GM19025 (cell line): ENCODE data around the gene ISM2.
A peak's percentile ranks its signal among the peaks of the same experiment; 100 is the strongest.

Experiments
- ATAC-seq: cut with Tn5 transposase; IDR thresholded peaks from one replicate; pipeline ENCODE4 v1.9.1; 2021; ENCODE audit warnings: mild to moderate bottlenecking, low read depth, moderate library complexity; ENCODE audit not compliant: unreplicated experiment

Gene ISM2

GRCh38 chr14:77508876-77509275 is 10.3 kb upstream of the ISM2 start:
- ATAC-seq = no peak

GRCh38 chr14:77508249-77508648 is 9.6 kb upstream of the ISM2 start:
- no peak for ATAC-seq

- no peak for ATAC-seq
Observed at GRCh38 chr14:77507762-77508161, 9.1 kb upstream of the ISM2 start.

GRCh38 chr14:77505031-77505430 is 6.4 kb upstream of the ISM2 start:
- no peak for ATAC-seq

- no peak for ATAC-seq
Observed at GRCh38 chr14:77503138-77503537, 4.5 kb upstream of the ISM2 start.

GRCh38 chr14:77502109-77502782 is 3.6 kb upstream of the ISM2 start:
- no peak for ATAC-seq

- ATAC-seq = peak; percentile 8
Observed at GRCh38 chr14:77498984-77499527, 440 bp upstream of the ISM2 start.

- ATAC-seq = no peak
Observed at GRCh38 chr14:77495334-77495733, 3.3 kb downstream of the ISM2 start.

- no peak for ATAC-seq
Observed at GRCh38 chr14:77491056-77491455, 7.6 kb downstream of the ISM2 start.

GRCh38 chr14:77490347-77490986 is 8.1 kb downstream of the ISM2 start:
- no peak for ATAC-seq

- ATAC-seq = no peak
Observed at GRCh38 chr14:77489041-77489440, 9.6 kb downstream of the ISM2 start.

- ATAC-seq = no peak
Observed at GRCh38 chr14:77488558-77488957, 10.1 kb downstream of the ISM2 start.

GRCh38 chr14:77485901-77486678 is 12.5 kb downstream of the ISM2 start:
- ATAC-seq = no peak

- no peak for ATAC-seq
Observed at GRCh38 chr14:77485256-77485655, 13.4 kb downstream of the ISM2 start.

GRCh38 chr14:77482422-77482821 is 16.2 kb downstream of the ISM2 start:
- no peak for ATAC-seq

GRCh38 chr14:77478796-77479195 is 19.8 kb downstream of the ISM2 start:
- peak; percentile 79 for ATAC-seq

GRCh38 chr14:77478029-77478428 is 20.6 kb downstream of the ISM2 start:
- no peak for ATAC-seq

- no peak for ATAC-seq
Observed at GRCh38 chr14:77475432-77476115, 23.0 kb downstream of the ISM2 start.

GRCh38 chr14:77474479-77475177 is 24.0 kb downstream of the ISM2 start:
- ATAC-seq = no peak

- no peak for ATAC-seq
Observed at GRCh38 chr14:77473921-77474320, 24.7 kb downstream of the ISM2 start.
